Stomach (tissue), 4 donors: ENCODE results near the gene CRB2.

ENCODE experiments used
- EP300 ChIP-seq: sonication (generic); formaldehyde crosslinking; IDR thresholded peaks from one replicate; pipeline ENCODE4 v1.6.1; 2017; ENCODE audit warnings: antibody characterized with exemption
- POLR2A ChIP-seq, 4 donors: fragments of 450-650 bp; IDR thresholded peaks; one replicate each; pipeline ENCODE4 v1.6.1; 2016; ENCODE audit warnings: antibody characterized with exemption in 4 of 4, control low read depth in 2 of 4, mild to moderate bottlenecking in 1 of 4, moderate library complexity in 1 of 4
- TF ChIP-seq, protein P1 (sequence below), 7 experiments: fragments of 450-650 bp in 4 of 7; fragments of 200-600 bp in 3 of 7; sonication (generic) in 3 of 7; IDR thresholded peaks; one replicate each; pipeline ENCODE4 v1.5.1; 2016 to 2019; ENCODE audit warnings: antibody characterized with exemption in 7 of 7, control low read depth in 2 of 7, mild to moderate bottlenecking in 1 of 7

- TF ChIP-seq, protein P1, sequence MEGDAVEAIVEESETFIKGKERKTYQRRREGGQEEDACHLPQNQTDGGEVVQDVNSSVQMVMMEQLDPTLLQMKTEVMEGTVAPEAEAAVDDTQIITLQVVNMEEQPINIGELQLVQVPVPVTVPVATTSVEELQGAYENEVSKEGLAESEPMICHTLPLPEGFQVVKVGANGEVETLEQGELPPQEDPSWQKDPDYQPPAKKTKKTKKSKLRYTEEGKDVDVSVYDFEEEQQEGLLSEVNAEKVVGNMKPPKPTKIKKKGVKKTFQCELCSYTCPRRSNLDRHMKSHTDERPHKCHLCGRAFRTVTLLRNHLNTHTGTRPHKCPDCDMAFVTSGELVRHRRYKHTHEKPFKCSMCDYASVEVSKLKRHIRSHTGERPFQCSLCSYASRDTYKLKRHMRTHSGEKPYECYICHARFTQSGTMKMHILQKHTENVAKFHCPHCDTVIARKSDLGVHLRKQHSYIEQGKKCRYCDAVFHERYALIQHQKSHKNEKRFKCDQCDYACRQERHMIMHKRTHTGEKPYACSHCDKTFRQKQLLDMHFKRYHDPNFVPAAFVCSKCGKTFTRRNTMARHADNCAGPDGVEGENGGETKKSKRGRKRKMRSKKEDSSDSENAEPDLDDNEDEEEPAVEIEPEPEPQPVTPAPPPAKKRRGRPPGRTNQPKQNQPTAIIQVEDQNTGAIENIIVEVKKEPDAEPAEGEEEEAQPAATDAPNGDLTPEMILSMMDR (IDR thresholded peaks at IDR 0.05), result no peak
- TF ChIP-seq EP300 (no peak), POLR2A (IDR thresholded peaks at IDR 0.05) (no peak)
These were observed 6.9 kb downstream of the CRB2 start for GRCh38 chr9:123362856-123363255.
